ENCODE measurements around the gene TUBA3D.

DNA sequence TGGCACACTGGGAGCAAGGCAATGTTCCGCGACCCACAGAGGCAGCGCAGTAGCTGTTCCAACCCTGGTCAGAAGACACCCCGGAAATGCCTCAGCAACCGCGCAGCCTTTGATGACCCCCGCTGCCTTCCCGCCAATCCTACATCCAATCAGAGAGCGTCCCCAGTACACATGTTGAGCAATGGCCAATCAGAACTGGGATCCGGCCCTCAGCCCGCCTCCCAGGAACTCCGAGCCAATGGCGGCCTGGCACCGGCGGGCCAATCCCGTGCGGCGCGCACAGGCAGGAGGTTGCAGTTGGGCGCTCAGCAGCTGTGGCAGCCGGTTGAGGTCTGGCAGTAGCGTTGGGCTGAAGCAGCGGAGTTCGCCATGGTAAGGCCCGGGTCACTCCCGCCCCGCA is at the start of gene TUBA3D:
- TF ChIP-seq, protein P1, sequence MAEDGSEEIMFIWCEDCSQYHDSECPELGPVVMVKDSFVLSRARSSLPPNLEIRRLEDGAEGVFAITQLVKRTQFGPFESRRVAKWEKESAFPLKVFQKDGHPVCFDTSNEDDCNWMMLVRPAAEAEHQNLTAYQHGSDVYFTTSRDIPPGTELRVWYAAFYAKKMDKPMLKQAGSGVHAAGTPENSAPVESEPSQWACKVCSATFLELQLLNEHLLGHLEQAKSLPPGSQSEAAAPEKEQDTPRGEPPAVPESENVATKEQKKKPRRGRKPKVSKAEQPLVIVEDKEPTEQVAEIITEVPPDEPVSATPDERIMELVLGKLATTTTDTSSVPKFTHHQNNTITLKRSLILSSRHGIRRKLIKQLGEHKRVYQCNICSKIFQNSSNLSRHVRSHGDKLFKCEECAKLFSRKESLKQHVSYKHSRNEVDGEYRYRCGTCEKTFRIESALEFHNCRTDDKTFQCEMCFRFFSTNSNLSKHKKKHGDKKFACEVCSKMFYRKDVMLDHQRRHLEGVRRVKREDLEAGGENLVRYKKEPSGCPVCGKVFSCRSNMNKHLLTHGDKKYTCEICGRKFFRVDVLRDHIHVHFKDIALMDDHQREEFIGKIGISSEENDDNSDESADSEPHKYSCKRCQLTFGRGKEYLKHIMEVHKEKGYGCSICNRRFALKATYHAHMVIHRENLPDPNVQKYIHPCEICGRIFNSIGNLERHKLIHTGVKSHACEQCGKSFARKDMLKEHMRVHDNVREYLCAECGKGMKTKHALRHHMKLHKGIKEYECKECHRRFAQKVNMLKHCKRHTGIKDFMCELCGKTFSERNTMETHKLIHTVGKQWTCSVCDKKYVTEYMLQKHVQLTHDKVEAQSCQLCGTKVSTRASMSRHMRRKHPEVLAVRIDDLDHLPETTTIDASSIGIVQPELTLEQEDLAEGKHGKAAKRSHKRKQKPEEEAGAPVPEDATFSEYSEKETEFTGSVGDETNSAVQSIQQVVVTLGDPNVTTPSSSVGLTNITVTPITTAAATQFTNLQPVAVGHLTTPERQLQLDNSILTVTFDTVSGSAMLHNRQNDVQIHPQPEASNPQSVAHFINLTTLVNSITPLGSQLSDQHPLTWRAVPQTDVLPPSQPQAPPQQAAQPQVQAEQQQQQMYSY (CRISPR knock-in tag; IDR thresholded peaks at IDR 0.05), result no peak
- TF ChIP-seq ZNF274 (IDR thresholded peaks at IDR 0.05; ENCODE audit: insufficient read depth, insufficient read length) (no peak), SUPT20H (IDR thresholded peaks at IDR 0.05; ENCODE audit: borderline replicate concordance, control insufficient read depth, low read depth, low read length) (no peak), MXI1 (IDR thresholded peaks at IDR 0.05; ENCODE audit: low read depth, low read length) (no peak)
